H1 (cell line): ENCODE data around the gene FLOT1. TPM values are rescaled to one million over a fixed set of nuclear protein-coding genes. Genes with fewer than 3 reads are reported as not detected.

ENCODE experiments used
- SAP30 ChIP-seq: fragments of 300-600 bp; sonication (generic); IDR thresholded peaks from 2 replicates; pipeline ENCODE4 v1.7.1; 2012; ENCODE audit warnings: low read length, moderate library complexity, mild to moderate bottlenecking, inconsistent platforms; ENCODE audit not compliant: insufficient read depth, insufficient replicate concordance
- SIN3A ChIP-seq, 2 experiments: IDR thresholded peaks in 1 of 2; conservative IDR thresholded peaks in 1 of 2; 2 replicates each; pipeline ENCODE4 v1.6.1; 2011 to 2012; ENCODE audit warnings: low read length in 2 of 2, improper control_type of control experiment in 1 of 2, low read depth in 1 of 2, mild to moderate bottlenecking in 1 of 2
- SIRT6 ChIP-seq: IDR thresholded peaks from one replicate; pipeline ENCODE4 v1.7.1; 2012; ENCODE audit warnings: low read length, inconsistent platforms
- polyA plus RNA-seq, 7 experiments: library from polyadenylated mRNA; depleted of rRNA in 3 of 7; stranded (reverse) in 5 of 7; unstranded in 2 of 7; fragments of >200 nt in 5 of 7; fragments of 200-250 nt in 2 of 7; gene quantifications; 1 replicate in 5 of 7; 2 replicates in 1 of 7; 4 replicates in 1 of 7; pipeline versions ENCODE4 v1.2.1 to v1.2.3, GENCODE V29; 2011 to 2013; ENCODE audit warnings: missing spikeins in 2 of 7, mixed read lengths in 2 of 7
- total RNA-seq: library from RNA; stranded (reverse); fragmentation: NEBNext Ultra II Directional; extraction: Animal tissue kit (Norgen Biotek cat#: 25700); gene quantifications from 2 replicates; pipeline ENCODE4 v1.2.1, GENCODE V29; 2021

The FLOT1 gene
- total and polyA plus RNA-seq, 2 of the 8 experiments (the other 6 are each of a cell fraction or from before 2014, with no cell fraction given): 87.5 to 88.1 TPM

DNA sequence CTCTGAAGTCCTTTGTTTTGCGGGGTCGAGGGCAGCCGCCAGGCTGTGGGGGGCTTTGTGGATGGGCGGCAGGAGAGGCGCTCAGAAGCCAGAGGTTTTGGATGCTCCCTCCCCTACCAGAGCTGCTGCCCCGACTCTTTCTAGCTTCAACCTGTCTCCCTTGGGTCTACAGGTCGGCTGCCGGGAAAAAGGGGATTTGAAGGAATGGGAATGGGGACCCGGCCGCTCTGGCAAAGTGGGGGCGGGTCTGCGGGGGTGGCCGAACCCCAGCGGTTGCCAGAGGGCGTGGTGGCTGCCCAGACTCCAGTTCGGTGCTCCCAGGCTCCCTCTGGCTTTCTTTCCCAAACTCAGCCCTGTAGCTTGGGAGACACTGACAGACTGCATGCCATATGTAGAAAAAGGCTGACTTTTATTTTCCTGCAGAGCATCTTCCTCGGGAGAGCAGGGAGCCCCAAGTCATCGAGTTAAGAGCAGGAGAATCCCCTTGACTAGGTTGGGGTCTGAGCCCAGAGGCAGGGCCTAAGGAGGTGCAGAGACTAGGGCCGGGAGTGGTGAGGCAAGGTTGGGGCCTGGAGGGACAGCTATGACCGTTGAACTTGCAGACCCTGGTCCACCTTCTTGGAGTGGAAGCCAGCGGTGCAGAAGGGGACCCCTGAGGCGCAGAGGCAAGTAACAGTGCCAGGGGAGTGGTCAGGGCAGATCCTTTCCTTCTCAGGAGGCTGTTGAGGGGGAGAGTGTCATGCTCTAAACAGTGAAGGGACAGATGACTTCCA is 54.6 kb downstream of the FLOT1 start (continued):
- TF ChIP-seq SAP30 (peak; percentile 68), SIRT6 (no peak), SIN3A (conservative IDR thresholded peaks at IDR 0.05 in 1 of 2, IDR thresholded peaks at IDR 0.05 in 1 of 2; ENCODE audit: low read depth in 1 of 2, low read length in 2 of 2) (0 out of 4 replicates have a peak, but pooled peaks of 1 of the 2 experiments have one; percentile 22)
